Neural cell (in vitro differentiated cells): ENCODE results near the gene AP3M1. TPM values are rescaled to one million over a fixed set of nuclear protein-coding genes. Genes with fewer than 3 reads are reported as not detected.

Experiments
- H2AFZ ChIP-seq: fragments of 200-600, 300-800 bp; sonication (generic), shearing (Covaris generic); 2 replicates; pipeline ENCODE4 v1.6.0; 2014; ENCODE audit warnings: low read depth, mild to moderate bottlenecking, antibody characterized with exemption, low read length, moderate library complexity
- H3F3A ChIP-seq: fragments of 200-600 bp; shearing (Covaris generic); 2 replicates; pipeline ENCODE4 v1.6.1; 2016; ENCODE audit warnings: mild to moderate bottlenecking, moderate library complexity, mixed read lengths, antibody characterized with exemption, low read length; ENCODE audit not compliant: insufficient read depth, poor library complexity, severe bottlenecking
- H3K27ac ChIP-seq: fragments of 200-600, 300-800 bp; sonication (generic), shearing (Covaris generic); 2 replicates; pipeline ENCODE4 v1.5.1; 2014; ENCODE audit warnings: mild to moderate bottlenecking, low read length, moderate library complexity
- H3K27me3 ChIP-seq: fragments of 300-800, 200-600 bp; sonication (generic), shearing (Covaris generic); 2 replicates; pipeline ENCODE4 v1.6.0; 2014; ENCODE audit warnings: mild to moderate bottlenecking, low read depth, low read length, moderate library complexity; ENCODE audit not compliant: insufficient read depth
- H3K36me3 ChIP-seq: fragments of 300-800, 200-600 bp; sonication (generic), shearing (Covaris generic); 2 replicates; pipeline ENCODE4 v1.5.1; 2014; ENCODE audit warnings: mild to moderate bottlenecking, antibody characterized with exemption, low read length, moderate library complexity; ENCODE audit not compliant: insufficient read depth
- H3K4me2 ChIP-seq: fragments of 300-800, 200-600 bp; sonication (generic), shearing (Covaris generic); 2 replicates; pipeline ENCODE4 v1.6.0; 2014; ENCODE audit warnings: mild to moderate bottlenecking, low read length
- H3K4me3 ChIP-seq: fragments of 300-800, 200-600 bp; sonication (generic), shearing (Covaris generic); 2 replicates; pipeline ENCODE4 v1.5.1; 2014; ENCODE audit warnings: mild to moderate bottlenecking, low read length, moderate library complexity
- H3K79me2 ChIP-seq: fragments of 200-600 bp; shearing (Covaris generic); replicated peaks from 2 replicates; pipeline ENCODE4 v1.6.0; 2014; ENCODE audit warnings: mild to moderate bottlenecking, low read length, moderate library complexity; ENCODE audit not compliant: insufficient read depth
- H3K9ac ChIP-seq: fragments of 300-800, 200-600 bp; sonication (generic), shearing (Covaris generic); 2 replicates; pipeline ENCODE4 v1.6.1; 2016; ENCODE audit warnings: mild to moderate bottlenecking, low read length, mixed read lengths
- H3K9me2 ChIP-seq: fragments of 200-600 bp; shearing (Covaris generic); 2 replicates; pipeline ENCODE4 v1.6.1; 2016; ENCODE audit warnings: mild to moderate bottlenecking, low read length, mixed read lengths; ENCODE audit not compliant: insufficient read depth
- H3K9me3 ChIP-seq: fragments of 200-600, 300-800 bp; sonication (generic), shearing (Covaris generic); 2 replicates; pipeline ENCODE4 v1.6.1; 2016; ENCODE audit warnings: mild to moderate bottlenecking, mixed run types, low read length, moderate library complexity, mixed read lengths
- H4K20me1 ChIP-seq: fragments of 200-600 bp; shearing (Covaris generic); 2 replicates; pipeline ENCODE4 v1.6.1; 2016; ENCODE audit warnings: mild to moderate bottlenecking, mixed run types; ENCODE audit not compliant: insufficient read depth
- EP300 ChIP-seq: fragments of 450-650 bp; conservative IDR thresholded peaks from 2 replicates; pipeline ENCODE4 v1.6.1; 2014; ENCODE audit warnings: antibody characterized with exemption, mild to moderate bottlenecking, moderate library complexity; ENCODE audit not compliant: poor library complexity, severe bottlenecking
- EZH2 ChIP-seq: fragments of 200-600, 300-800 bp; shearing (Covaris generic), sonication (generic); IDR thresholded peaks from 2 replicates; pipeline ENCODE4 v1.6.1; 2014; ENCODE audit warnings: antibody characterized with exemption, low read length, borderline replicate concordance, mild to moderate bottlenecking; ENCODE audit not compliant: insufficient read depth, poor library complexity, severe bottlenecking
- POLR2AphosphoS5 ChIP-seq: IDR thresholded peaks from 2 replicates; pipeline ENCODE4 v1.6.1; 2012
- RAD21 ChIP-seq: fragments of 450-650 bp; conservative IDR thresholded peaks from 2 replicates; pipeline ENCODE4 v1.6.1; 2014; ENCODE audit warnings: antibody characterized with exemption, mild to moderate bottlenecking, moderate library complexity
- SMC3 ChIP-seq: fragments of 450-650 bp; conservative IDR thresholded peaks from 2 replicates; pipeline ENCODE4 v1.6.1; 2014; ENCODE audit warnings: antibody characterized with exemption, mild to moderate bottlenecking, moderate library complexity; ENCODE audit not compliant: poor library complexity
- TAF1 ChIP-seq: IDR thresholded peaks from 2 replicates; pipeline ENCODE4 v1.6.1; 2012; ENCODE audit warnings: low read depth
- polyA plus RNA-seq: library from polyadenylated mRNA; depleted of rRNA; stranded (reverse); fragments of >200 nt; gene quantifications from 2 replicates; pipeline ENCODE4 v1.2.3, GENCODE V29; 2014
- TF ChIP-seq, protein P1 (sequence below): fragments of 450-650 bp; IDR thresholded peaks from 2 replicates; pipeline ENCODE4 v1.5.1; 2014; ENCODE audit warnings: antibody characterized with exemption, mild to moderate bottlenecking, moderate library complexity; ENCODE audit not compliant: poor library complexity, severe bottlenecking

The AP3M1 gene
- polyA plus RNA-seq, 1 donor from 2014 or later: 26.7 TPM

DNA sequence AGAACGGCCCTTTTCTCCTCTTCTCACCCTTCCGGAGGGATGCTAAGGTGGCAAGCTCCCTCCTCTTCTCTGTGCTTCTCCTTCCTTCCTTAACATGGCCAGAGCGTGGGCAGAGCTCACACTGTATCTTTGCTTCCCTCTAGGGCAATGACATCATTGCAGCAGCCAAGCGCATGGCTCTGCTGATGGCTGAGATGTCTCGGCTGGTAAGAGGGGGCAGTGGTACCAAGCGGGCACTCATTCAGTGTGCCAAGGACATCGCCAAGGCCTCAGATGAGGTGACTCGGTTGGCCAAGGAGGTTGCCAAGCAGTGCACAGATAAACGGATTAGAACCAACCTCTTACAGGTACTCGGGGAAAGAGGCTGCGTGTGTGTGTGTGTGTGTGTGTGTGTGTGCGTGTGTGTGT is 36.6 kb downstream of the AP3M1 start (continued):
- no peak for TF ChIP-seq TAF1

DNA sequence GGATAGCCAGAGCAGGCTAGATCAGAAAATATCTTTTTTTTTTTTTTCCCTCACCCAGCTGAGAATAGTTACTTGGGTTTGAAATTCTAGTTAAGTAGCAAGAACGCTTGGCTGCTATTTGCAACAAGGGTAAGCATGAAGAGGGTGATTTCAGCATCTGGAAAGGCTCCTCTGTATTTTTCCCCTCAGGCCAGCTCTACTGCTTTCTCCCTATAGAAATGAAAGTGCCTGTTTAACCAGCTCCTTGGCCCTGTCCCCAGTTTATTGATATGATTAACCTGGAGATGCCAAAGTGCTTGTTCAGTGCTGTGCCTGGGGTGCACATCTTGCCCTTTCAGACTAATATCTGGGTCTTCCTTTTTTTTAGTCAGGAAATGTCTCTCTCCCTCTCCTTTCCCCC is 37.1 kb downstream of the AP3M1 start:
- H3K79me2 ChIP-seq: no peaks in the 10 kb centered on the region
- no peak overlapping the region for H3K9ac ChIP-seq
- no peaks in the 10 kb centered on the region for H3K9me2 ChIP-seq
- no peaks in the 10 kb centered on the region for H4K20me1 ChIP-seq
- no peaks in the 10 kb centered on the region for H3K27me3 ChIP-seq
- H3K9me3 ChIP-seq: no peaks in the 10 kb centered on the region
- H3K27ac ChIP-seq: no peak overlapping the region
- H3K4me3 ChIP-seq: no peak overlapping the region
- no peaks in the 10 kb centered on the region for H3K36me3 ChIP-seq
- no peaks in the 10 kb centered on the region for H3F3A ChIP-seq
- no peak overlapping the region for H2AFZ ChIP-seq
- H3K4me2 ChIP-seq: no peak overlapping the region
- TF ChIP-seq, protein P1, sequence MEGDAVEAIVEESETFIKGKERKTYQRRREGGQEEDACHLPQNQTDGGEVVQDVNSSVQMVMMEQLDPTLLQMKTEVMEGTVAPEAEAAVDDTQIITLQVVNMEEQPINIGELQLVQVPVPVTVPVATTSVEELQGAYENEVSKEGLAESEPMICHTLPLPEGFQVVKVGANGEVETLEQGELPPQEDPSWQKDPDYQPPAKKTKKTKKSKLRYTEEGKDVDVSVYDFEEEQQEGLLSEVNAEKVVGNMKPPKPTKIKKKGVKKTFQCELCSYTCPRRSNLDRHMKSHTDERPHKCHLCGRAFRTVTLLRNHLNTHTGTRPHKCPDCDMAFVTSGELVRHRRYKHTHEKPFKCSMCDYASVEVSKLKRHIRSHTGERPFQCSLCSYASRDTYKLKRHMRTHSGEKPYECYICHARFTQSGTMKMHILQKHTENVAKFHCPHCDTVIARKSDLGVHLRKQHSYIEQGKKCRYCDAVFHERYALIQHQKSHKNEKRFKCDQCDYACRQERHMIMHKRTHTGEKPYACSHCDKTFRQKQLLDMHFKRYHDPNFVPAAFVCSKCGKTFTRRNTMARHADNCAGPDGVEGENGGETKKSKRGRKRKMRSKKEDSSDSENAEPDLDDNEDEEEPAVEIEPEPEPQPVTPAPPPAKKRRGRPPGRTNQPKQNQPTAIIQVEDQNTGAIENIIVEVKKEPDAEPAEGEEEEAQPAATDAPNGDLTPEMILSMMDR: no peak
- TF ChIP-seq TAF1 (no peak), EZH2 (no peak), POLR2AphosphoS5 (no peak), RAD21 (no peak), EP300 (no peak)

DNA sequence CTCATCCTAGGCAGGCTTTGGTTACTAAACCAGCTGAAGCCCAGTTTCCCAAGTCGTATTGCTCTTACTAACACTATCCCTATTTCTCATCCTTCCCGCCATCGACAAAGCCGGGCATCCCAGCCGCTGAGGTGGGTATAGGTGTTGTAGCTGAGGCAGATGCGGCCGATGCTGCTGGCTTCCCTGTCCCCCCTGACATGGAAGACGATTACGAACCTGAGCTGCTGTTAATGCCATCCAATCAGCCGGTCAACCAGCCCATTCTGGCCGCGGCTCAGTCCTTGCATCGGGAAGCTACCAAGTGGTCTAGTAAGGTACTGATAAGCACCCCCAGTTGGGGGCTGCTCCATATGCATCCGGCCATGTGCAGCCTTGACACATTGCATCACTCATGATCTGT is 38.8 kb downstream of the AP3M1 start:
- Histone ChIP-seq H3K4me3 (no peak overlapping the region), H2AFZ (no peak overlapping the region), H3K9me2 (no peaks in the 10 kb centered on the region), H3K79me2 (no peaks in the 10 kb centered on the region), H3K9me3 (no peaks in the 10 kb centered on the region), H3K27ac (no peak overlapping the region), H4K20me1 (no peaks in the 10 kb centered on the region), H3F3A (no peaks in the 10 kb centered on the region), H3K9ac (no peak overlapping the region), H3K27me3 (no peaks in the 10 kb centered on the region), H3K4me2 (no peak overlapping the region), H3K36me3 (no peaks in the 10 kb centered on the region)
- TF ChIP-seq SMC3: no peak

DNA sequence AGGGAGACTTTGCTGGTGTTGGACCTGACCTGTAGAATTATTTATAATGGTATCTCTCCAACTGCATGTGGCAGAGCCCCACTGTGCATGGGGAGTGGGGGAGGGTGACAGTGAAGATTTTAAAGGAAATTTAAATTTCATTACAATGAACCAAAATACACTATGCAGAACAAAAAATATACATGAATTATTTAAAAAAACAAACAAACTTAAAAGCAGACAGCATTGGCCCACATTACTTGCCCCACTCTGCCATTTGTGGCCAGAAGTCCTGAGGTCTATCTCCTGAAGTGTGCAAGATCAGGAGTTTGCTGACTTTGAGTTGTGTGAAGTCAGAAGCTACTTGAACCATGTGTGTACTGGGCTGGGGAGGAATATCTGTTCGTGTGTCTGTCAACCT is 40.5 kb downstream of the AP3M1 start:
- H4K20me1 ChIP-seq: no peaks in the 10 kb centered on the region
- TF ChIP-seq POLR2AphosphoS5: no peak
- TF ChIP-seq EZH2: no peak
- TF ChIP-seq SMC3: no peak
- H3K27ac ChIP-seq: no peak overlapping the region
- no peaks in the 10 kb centered on the region for H3K9me2 ChIP-seq
- no peaks in the 10 kb centered on the region for H3F3A ChIP-seq
- H3K79me2 ChIP-seq: no peaks in the 10 kb centered on the region
- peak overlapping the region; percentile 5 for H3K4me2 ChIP-seq
- H3K36me3 ChIP-seq: no peaks in the 10 kb centered on the region
- no peaks in the 10 kb centered on the region for H3K9me3 ChIP-seq
- H3K4me3 ChIP-seq: no peak overlapping the region
- no peak overlapping the region for H2AFZ ChIP-seq
- H3K27me3 ChIP-seq: no peaks in the 10 kb centered on the region
- no peak overlapping the region for H3K9ac ChIP-seq
